Measurements from ENCODE around the gene LMBR1L.

The LMBR1L gene

GRCh38 chr12:49092816-49093406 is 17.7 kb downstream of the LMBR1L start:
- TF ChIP-seq CTCF (IDR thresholded peaks at IDR 0.05; ENCODE audit: control insufficient read depth, extremely low read depth, insufficient read depth): no peak
- no peak for DNase-seq (ENCODE audit: low read depth)
- no peak overlapping the region for H3K4me3 ChIP-seq (ENCODE audit: low read depth, low read length)

GRCh38 chr12:49092086-49092815 is 18.4 kb downstream of the LMBR1L start:
- peak; percentile 40 for TF ChIP-seq CTCF (IDR thresholded peaks at IDR 0.05; ENCODE audit: control insufficient read depth, extremely low read depth, insufficient read depth)
- no peak overlapping the region for H3K4me3 ChIP-seq (ENCODE audit: low read depth, low read length)
- no peak for DNase-seq (ENCODE audit: low read depth)

GRCh38 chr12:49091836-49092085 is 18.9 kb downstream of the LMBR1L start:
- DNase-seq (ENCODE audit: low read depth): no peak
- H3K4me3 ChIP-seq (ENCODE audit: low read depth, low read length): no peak overlapping the region
- no peak for TF ChIP-seq CTCF (IDR thresholded peaks at IDR 0.05; ENCODE audit: control insufficient read depth, extremely low read depth, insufficient read depth)

GRCh38 chr12:49091056-49091835 is 19.4 kb downstream of the LMBR1L start:
- H3K4me3 ChIP-seq (ENCODE audit: low read depth, low read length): no peak overlapping the region
- DNase-seq (ENCODE audit: low read depth): no peak
- TF ChIP-seq CTCF (IDR thresholded peaks at IDR 0.05; ENCODE audit: control insufficient read depth, extremely low read depth, insufficient read depth): no peak

GRCh38 chr12:49089821-49090773 is 20.6 kb downstream of the LMBR1L start:
- no peak for DNase-seq (ENCODE audit: low read depth)
- 0 out of 2 replicates have a peak, but pooled peaks have one; percentile 4 for TF ChIP-seq CTCF (IDR thresholded peaks at IDR 0.05; ENCODE audit: control insufficient read depth, extremely low read depth, insufficient read depth)
- H3K4me3 ChIP-seq (ENCODE audit: low read depth, low read length): no peak overlapping the region

- DNase-seq (ENCODE audit: low read depth): no peak
- no peak overlapping the region for H3K4me3 ChIP-seq (ENCODE audit: low read depth, low read length)
- TF ChIP-seq CTCF (IDR thresholded peaks at IDR 0.05; ENCODE audit: control insufficient read depth, extremely low read depth, insufficient read depth): no peak
These were observed 21.7 kb downstream of the LMBR1L start for GRCh38 chr12:49088932-49089330.
